ENCODE measurements around the gene ERAL1. TPM values are rescaled to one million over a fixed set of nuclear protein-coding genes. Genes with fewer than 3 reads are reported as not detected.

The ERAL1 gene
- total and polyA plus RNA-seq, 2 of the 4 experiments (the other 2 are of a cell fraction) = 34.1 to 62.3 TPM

DNA sequence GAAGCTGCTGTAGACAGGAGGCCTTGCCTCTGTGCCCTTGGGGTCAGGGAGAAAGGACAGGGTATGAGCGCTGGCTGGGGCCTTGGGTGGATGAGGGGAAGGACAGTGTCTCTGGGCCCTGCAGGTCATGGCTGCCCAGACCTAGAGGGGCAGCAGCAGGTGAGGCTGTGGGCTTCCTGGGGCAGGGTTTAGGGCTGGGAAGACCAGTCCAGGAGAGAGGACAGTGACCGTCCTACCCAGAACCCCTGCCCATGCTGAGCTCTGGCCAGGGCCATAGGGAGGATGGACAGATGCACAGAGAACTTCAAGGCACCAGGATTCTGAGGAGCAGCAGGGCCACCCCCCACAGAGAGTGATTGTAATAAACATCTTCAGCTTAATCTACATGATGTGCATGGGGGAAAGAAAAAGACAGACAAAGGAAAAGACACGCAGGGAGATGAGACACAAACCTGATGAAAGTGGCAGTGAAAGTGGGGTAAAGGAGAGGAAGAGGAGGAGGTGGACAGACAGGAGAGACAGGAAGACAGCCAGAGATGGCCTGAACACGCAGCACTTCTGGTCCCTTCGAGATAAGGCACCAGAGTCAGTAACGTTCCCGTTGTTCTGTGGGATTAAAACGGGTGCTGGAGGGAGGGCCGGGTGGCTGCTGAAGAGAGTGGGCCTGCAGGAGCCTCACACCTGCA is 25.2 kb downstream of the ERAL1 start:
- dilution Hi-C loops (cut with HindIII; ENCODE audit: low sequenced_read_pairs, unreplicated experiment) = no loop called here
- intact Hi-C loops (cut with micrococcal nuclease) = loop anchor here (1.0 kb wide), 1 partner anchor 117 kb away; no protein-coding TSS in a partner anchor

More for the DNA sequence above, 25.2 kb downstream of the ERAL1 start:
- H2BK5ac ChIP-seq (ENCODE audit: low read depth, low read length, poor library complexity, severe bottlenecking) = no peak overlapping the region
- in situ Hi-C loops (cut with MboI; ENCODE audit: low sequenced_read_pairs) = no loop called here
- no peaks in the 10 kb centered on the region for H3K79me1 ChIP-seq (ENCODE audit: low read depth in 1 of 2, low read length in 2 of 2)
- no peaks in the 10 kb centered on the region for H3K4me1 ChIP-seq (ENCODE audit: control insufficient read depth, insufficient read depth, low read length)
- no peak overlapping the region for H4K8ac ChIP-seq (ENCODE audit: low read depth in 2 of 2, low read length in 2 of 2)
- H2BK15ac ChIP-seq (ENCODE audit: low read depth, low read length) = no peak overlapping the region
- H2AK9ac ChIP-seq (replicated peaks; ENCODE audit: low read depth, low read length, poor library complexity) = no peak overlapping the region
- H4K20me1 ChIP-seq (ENCODE audit: insufficient read depth, low read length) = 0 out of 2 replicates have a peak, but pooled peaks cover 4% of the 10 kb centered on the region
- peaks cover 51% of the 10 kb centered on the region for H3K36me3 ChIP-seq (ENCODE audit: control insufficient read depth, insufficient read depth, low read length)
- TF ChIP-seq MAZ (IDR thresholded peaks at IDR 0.05; ENCODE audit: borderline replicate concordance, low read depth, low read length) (no peak), CEBPB (IDR thresholded peaks at IDR 0.05; ENCODE audit: low read depth, low read length) (no peak), CHD1 (IDR thresholded peaks at IDR 0.05; ENCODE audit: low read depth, low read length) (no peak), POLR2A (IDR thresholded peaks at IDR 0.05; ENCODE audit: low read depth, low read length) (no peak), MXI1 (IDR thresholded peaks at IDR 0.05; ENCODE audit: borderline replicate concordance, low read depth, low read length) (no peak), RCOR1 (IDR thresholded peaks at IDR 0.05; ENCODE audit: insufficient replicate concordance, low read length) (no peak), FOS (IDR thresholded peaks at IDR 0.05; ENCODE audit: low read depth, low read length) (no peak)
- TF ChIP-seq, protein P1, sequence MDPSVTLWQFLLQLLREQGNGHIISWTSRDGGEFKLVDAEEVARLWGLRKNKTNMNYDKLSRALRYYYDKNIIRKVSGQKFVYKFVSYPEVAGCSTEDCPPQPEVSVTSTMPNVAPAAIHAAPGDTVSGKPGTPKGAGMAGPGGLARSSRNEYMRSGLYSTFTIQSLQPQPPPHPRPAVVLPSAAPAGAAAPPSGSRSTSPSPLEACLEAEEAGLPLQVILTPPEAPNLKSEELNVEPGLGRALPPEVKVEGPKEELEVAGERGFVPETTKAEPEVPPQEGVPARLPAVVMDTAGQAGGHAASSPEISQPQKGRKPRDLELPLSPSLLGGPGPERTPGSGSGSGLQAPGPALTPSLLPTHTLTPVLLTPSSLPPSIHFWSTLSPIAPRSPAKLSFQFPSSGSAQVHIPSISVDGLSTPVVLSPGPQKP (IDR thresholded peaks at IDR 0.05; ENCODE audit: borderline replicate concordance, low read depth, low read length) = no peak
- H3K27ac ChIP-seq (ENCODE audit: insufficient read depth, low read length) = no peak overlapping the region
- no peak overlapping the region for H3K18ac ChIP-seq (ENCODE audit: low read depth, low read length)
- H3K4ac ChIP-seq (ENCODE audit: low read depth, low read length) = no peak overlapping the region
- H2BK20ac ChIP-seq (ENCODE audit: low read depth, low read length) = no peak overlapping the region
- POLR2A ChIA-PET (ENCODE audit: unreplicated experiment) = no interaction called here
- 36% methylated on average over 2 of the region's 9 CpGs; no CpG with 5 or more reads in 1 of the 2 experiments for WGBS, 2 experiments (ENCODE audit: extremely low coverage in 2 of 2, insufficient read length in 1 of 2)
- no peaks in the 10 kb centered on the region for H3K9me3 ChIP-seq (ENCODE audit: control insufficient read depth, insufficient read depth, low read length)
- no peak overlapping the region for H2AFZ ChIP-seq (replicated peaks; ENCODE audit: low read length, poor library complexity)
- H3K4me2 ChIP-seq (ENCODE audit: low read depth, low read length) = no peak overlapping the region
- CTCF ChIA-PET = interaction anchor here (0.5 to 2.1 kb wide), 2 partner anchors 153 to 1219 kb away, joined by 4 to 11 read pairs; partner anchors contain the start of gene TLCD1
- no peaks in the 10 kb centered on the region for H3K9me1 ChIP-seq (ENCODE audit: insufficient read depth, low read length)
- no peak overlapping the region for H4K5ac ChIP-seq (ENCODE audit: low read depth, low read length)
- H3K27me3 ChIP-seq (ENCODE audit: control insufficient read depth, insufficient read depth, low read length) = no peaks in the 10 kb centered on the region
- H2AK5ac ChIP-seq (ENCODE audit: low read depth, low read length) = no peak overlapping the region
- H4K91ac ChIP-seq (ENCODE audit: insufficient read depth, low read depth, low read length) = no peak overlapping the region
- no peak overlapping the region for H3K4me3 ChIP-seq (ENCODE audit: insufficient read depth, low read depth, low read length)
- ATAC-seq (ENCODE audit: low read depth) (no peak), DNase-seq (no peak)
- H2BK120ac ChIP-seq (ENCODE audit: low read depth, low read length) = no peak overlapping the region
- H3K23ac ChIP-seq (ENCODE audit: low read depth, low read length) = no peak overlapping the region
- H3K56ac ChIP-seq (ENCODE audit: extremely low read depth, insufficient read depth, low read length) = no peak overlapping the region
- BruUV-seq (replicated peaks) = TSS peak; percentile 85
- H3K14ac ChIP-seq (replicated peaks; ENCODE audit: low read depth, low read length) = no peak overlapping the region
- no peak overlapping the region for H3K9ac ChIP-seq (ENCODE audit: low read depth, low read length)
